Measurements from ENCODE around the gene TAPBPL.
"Not testable (repeated sequence)": the region's sequence is repeated elsewhere in the genome, so short reads cannot be mapped to it uniquely, and the experiment has no call there.

The TAPBPL gene

DNA sequence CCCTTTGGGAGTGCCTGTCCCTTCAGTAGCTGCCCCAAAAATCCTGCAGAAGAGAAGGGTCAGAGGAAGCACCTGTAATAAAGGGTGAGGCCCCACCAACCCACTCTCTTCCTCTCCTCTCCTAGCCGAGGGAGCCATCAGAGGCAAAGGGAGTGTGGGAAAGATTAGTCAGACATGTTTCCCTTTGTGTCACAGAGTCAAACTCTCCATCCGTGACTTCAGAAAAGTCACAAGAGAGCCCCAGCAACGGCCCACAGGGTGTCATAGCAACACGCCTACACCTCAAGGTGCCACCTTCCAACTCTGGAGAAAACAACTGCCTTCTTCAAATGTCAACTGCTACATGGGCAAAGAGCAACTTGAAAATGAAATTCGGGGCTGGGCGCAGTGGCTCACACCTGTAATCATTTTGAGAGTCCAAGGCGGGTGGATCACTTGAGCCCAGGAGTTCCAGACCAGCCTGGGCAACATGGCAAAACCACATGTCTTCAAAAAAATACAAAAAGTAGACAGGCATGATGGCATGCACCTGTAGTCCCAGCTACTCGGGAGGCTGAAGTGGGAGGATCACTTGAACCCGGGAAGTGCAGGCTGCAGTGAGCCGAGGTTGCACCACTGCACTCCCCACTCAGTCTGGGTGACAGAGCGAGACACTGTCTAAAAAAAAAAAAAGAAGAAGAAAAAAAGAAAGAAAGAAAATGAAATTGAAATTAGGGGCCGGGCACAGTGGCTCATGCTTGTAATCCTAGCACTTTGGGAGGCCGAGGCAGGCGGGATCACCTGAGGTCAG is 24.8 kb upstream of the TAPBPL start:
- TF ChIP-seq JUND (IDR thresholded peaks at IDR 0.05; ENCODE audit: low read depth), result no peak
- in situ Hi-C loops (cut with HindIII; ENCODE audit: low pct_unique_long_range_greater_than_20kb, low sequenced_read_pairs), result no loop called here
- DNase-seq (ENCODE audit: low read depth in 1 of 2, low spot score in 1 of 2), result no peak

DNA sequence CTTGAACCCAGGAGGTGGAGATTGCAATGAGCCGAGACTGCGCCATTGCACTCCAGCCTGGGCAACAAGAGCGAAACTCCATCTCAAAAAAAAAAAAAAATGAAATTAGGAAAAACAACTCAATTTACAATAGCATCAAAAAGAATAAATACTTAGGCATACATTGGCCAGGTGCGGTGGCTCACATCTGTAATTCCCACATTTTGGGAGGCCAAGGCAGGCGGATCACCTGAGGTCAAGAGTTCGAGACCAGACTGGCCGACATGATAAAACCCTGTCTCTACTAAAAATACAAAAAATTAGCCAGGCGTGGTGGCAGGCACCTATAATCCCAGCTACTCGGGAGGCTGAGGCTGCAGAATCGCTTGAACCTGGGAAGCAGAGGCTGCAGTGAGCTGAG is 24.0 kb upstream of the TAPBPL start:
- in situ Hi-C loops (cut with HindIII; ENCODE audit: low pct_unique_long_range_greater_than_20kb, low sequenced_read_pairs); DNase-seq (ENCODE audit: low read depth in 1 of 2, low spot score in 1 of 2): not testable (repeated sequence)

DNA sequence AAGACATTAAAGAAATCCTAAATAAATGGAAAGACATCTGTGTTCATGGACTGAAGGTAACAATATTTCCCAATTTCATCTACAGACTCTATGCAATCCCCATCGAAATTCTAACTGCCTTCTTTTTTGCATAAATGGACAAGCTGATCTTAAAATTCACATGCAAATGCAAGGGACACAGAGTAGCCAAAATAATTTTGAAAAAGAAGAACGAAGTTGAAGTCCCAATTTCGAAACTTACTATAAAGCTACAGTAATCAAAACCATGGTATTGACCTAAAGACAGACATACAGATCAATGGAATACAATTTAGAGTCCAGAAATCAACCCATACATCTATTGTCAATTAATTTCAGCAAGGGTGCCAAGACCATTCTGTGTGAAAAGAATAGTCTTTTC is 23.5 kb upstream of the TAPBPL start:
- no peak for TF ChIP-seq JUND (IDR thresholded peaks at IDR 0.05; ENCODE audit: low read depth)
- in situ Hi-C loops (cut with HindIII; ENCODE audit: low pct_unique_long_range_greater_than_20kb, low sequenced_read_pairs), result no loop called here
- no peak for DNase-seq (ENCODE audit: low read depth in 1 of 2, low spot score in 1 of 2)

DNA sequence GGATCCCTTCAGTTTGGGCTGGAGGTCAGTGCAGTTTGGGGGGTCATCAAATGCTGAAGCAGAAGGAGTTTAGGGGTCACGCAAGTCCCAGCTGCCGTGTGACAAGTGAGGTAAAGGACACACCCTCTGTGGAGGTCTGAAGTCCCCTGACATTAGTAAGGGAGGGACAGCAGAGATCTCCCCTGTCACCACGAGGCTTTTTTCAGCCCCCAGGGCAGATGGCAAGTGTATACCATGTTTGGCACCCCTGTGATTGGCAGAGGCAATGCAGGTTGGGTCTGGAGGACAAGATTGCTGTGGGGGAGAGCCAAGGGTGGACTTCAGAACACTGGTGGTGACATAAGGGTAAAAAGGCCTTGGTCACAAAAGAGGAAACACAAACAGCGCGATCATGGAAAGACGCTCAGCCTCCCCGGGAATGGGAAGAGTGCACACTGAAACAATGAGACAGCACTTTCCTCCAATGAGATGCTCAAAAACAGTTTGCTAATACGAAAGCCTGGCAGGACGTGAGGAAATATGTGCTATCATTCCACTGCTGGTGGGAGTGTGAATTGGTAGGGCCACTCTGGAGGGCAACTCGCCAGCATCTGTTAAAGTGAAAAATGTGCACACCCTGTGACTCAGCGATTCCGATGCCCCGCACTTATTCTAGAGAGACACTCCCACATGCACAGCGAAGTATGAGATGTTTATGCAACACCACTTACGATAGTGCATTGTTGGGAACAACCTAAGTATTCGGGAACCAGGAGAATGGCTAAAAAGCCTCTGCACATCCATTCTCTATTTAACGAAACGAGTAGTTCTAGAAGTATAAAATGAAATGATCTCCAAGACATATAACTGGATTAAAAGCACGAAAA is 21.5 kb upstream of the TAPBPL start:
- DNase-seq (ENCODE audit: low read depth in 1 of 2, low spot score in 1 of 2), result peak; percentile 2 to 30
- in situ Hi-C loops (cut with HindIII; ENCODE audit: low pct_unique_long_range_greater_than_20kb, low sequenced_read_pairs), result no loop called here
- no peak for TF ChIP-seq JUND (IDR thresholded peaks at IDR 0.05; ENCODE audit: low read depth)

DNA sequence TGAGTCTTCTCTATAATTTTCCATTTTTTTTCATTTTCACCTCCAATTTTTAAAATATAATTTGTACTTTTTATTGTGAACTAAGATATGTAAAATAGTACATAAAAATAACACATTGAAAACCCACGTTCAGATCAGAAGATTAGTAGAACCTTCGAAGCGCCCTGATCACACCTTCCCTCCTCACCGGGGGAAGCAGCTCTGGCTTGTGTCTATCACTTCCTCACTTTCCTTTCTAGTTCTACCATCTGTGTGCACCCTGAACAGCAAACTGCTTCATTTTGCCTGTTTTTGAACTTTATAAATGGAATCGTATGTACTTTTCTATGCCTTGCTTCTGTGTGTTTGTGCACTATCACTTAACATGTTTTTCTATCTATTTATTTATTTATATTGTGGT is 18.9 kb upstream of the TAPBPL start:
- no peak for DNase-seq (ENCODE audit: low read depth in 1 of 2, low spot score in 1 of 2)
- in situ Hi-C loops (cut with HindIII; ENCODE audit: low pct_unique_long_range_greater_than_20kb, low sequenced_read_pairs), result no loop called here
- no peak for TF ChIP-seq JUND (IDR thresholded peaks at IDR 0.05; ENCODE audit: low read depth)

DNA sequence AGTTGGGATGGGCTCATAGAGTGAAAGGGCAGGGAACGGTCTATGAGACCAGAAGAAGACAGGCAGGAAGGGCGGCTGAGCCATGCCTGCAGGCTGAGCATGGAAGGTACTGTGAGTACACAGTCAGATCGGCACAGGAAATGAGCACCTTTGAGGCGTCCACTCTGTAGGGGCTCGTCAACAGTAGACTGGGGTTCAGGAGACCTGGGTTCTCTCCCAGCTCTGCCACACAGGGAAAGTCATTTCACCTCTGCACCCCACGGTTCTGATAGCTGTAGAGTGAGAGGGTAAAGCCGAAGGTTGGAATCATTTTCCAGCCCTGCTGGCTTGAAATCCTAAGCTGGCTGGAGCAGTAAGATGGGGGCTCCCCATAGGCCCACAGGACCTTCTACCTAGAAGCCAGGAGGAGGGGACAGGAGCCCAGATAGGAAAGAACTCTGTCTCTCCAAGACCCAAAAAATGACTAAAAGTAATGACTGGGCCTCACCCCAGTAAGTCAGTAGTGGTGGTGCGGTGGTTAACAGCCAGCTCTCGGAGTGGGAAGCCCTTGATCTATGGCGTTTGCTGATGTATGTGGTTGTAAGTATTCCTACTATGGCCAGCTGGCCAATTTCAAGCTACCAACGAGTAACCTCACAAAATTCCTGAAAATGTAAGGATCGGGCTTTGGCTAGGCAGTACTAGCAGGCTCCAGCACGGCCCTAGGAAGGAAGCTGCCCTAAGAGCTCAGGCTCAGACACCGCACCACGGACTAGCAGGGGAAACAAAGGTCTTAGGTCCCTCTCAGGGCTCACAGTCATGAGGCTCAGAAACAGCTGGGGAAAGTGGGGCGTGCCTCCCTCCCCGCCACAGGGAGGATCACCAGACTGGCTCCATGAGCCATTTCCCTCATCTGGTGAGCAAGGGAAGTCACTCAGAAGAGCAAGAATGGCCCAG is 17.4 kb upstream of the TAPBPL start:
- no peak for TF ChIP-seq JUND (IDR thresholded peaks at IDR 0.05; ENCODE audit: low read depth)
- DNase-seq (ENCODE audit: low read depth in 1 of 2, low spot score in 1 of 2), result no peak
- in situ Hi-C loops (cut with HindIII; ENCODE audit: low pct_unique_long_range_greater_than_20kb, low sequenced_read_pairs), result no loop called here

DNA sequence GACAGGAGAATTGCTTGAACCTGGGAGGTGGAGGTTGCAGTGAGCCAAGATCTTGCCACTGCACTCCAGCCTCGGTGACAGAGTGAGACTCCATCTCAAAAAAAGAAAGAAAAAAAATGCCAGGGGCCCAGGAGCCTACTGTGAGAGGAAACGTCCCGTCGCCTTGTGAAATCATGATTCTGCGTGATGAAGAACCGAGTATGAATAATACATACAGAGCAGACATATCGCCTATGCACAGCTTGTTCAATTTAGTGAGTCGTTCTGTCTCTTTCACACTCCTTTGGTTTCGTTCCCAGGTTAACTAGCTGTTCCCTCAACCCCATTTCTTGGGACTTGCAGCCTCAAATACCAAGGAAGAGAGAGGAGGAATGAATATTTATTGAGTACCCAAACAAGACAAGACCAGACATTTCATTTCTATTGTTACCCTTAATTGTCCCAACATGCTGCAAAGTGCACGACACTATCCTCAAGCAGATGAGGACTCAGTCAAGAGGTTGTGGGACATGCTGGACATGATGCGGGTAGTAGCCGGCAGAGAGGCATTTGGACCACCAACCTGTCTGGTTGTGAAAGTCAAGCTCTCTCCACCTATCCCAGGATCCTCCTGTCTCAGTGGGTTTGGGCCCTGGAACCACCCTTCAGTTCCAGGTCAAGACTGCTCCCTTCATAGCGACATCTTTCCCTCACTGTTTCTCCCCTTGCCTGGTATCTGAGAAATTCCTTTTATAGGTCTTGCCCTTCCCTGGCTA is 15.7 kb upstream of the TAPBPL start:
- TF ChIP-seq JUND (IDR thresholded peaks at IDR 0.05; ENCODE audit: low read depth), result no peak
- DNase-seq (ENCODE audit: low read depth in 1 of 2, low spot score in 1 of 2), result no peak
- in situ Hi-C loops (cut with HindIII; ENCODE audit: low pct_unique_long_range_greater_than_20kb, low sequenced_read_pairs), result no loop called here

DNA sequence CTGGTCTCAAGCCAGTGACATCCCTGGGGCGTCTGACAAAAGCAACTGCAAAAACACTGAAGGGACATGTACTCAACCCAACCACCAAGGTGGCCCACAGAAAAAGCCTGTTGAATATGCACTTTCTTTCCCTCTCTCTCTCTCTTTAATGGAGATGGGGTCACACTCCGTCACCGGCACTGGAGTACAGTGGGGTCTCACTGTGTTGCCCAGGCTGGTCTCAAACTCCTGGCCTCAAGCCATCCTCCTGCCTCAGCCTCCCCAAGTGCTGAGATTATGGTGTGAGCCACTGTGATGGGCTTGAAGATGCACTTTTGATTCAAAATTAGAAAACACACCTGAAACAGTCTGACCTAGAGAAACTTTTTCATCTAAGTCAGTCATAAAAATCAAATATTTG is 14.3 kb upstream of the TAPBPL start:
- no peak for TF ChIP-seq JUND (IDR thresholded peaks at IDR 0.05; ENCODE audit: low read depth)
- DNase-seq (ENCODE audit: low read depth in 1 of 2, low spot score in 1 of 2), result no peak
- in situ Hi-C loops (cut with HindIII; ENCODE audit: low pct_unique_long_range_greater_than_20kb, low sequenced_read_pairs), result no loop called here

DNA sequence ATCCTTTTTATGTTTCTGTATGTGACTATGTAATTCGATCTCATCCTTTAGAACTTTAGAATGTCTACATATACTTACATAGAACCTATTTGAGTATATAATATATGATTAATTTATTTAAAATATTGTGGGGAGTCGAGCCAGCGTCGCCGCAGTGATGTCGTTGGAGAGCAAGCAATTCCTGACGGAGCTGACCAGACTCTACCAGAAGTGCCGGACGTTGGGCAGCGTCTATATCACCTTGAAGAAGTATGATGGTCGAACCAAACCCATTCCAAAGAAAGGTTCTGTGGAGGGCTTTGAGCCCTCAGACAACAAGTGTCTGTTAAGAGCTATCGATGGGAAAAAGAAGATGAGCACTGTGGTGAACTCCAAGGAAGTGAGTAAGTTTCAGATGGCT is 13.5 kb upstream of the TAPBPL start:
- no peak for TF ChIP-seq JUND (IDR thresholded peaks at IDR 0.05; ENCODE audit: low read depth)
- no peak for DNase-seq (ENCODE audit: low read depth in 1 of 2, low spot score in 1 of 2)
- in situ Hi-C loops (cut with HindIII; ENCODE audit: low pct_unique_long_range_greater_than_20kb, low sequenced_read_pairs), result no loop called here

DNA sequence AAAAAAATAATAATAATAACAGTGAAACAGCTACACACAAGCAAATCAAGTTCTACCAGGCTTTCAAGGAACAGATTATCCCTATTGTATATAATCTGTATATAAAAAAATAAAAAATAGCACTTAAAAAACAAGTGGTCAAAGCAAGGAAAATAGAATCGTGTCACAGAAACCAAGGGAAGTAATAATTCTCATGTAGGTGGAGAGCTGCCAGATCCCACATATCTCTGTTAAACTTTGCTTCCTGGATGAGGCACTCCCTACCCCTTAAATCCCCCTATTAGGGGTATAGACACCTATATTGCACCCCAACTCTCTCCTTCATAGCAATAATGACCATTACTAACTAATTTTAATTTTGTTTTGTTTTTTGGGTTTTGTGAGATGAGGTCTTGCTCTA is 11.5 kb upstream of the TAPBPL start:
- in situ Hi-C loops (cut with HindIII; ENCODE audit: low pct_unique_long_range_greater_than_20kb, low sequenced_read_pairs), result no loop called here
- no peak for DNase-seq (ENCODE audit: low read depth in 1 of 2, low spot score in 1 of 2)
- TF ChIP-seq JUND (IDR thresholded peaks at IDR 0.05; ENCODE audit: low read depth), result no peak

DNA sequence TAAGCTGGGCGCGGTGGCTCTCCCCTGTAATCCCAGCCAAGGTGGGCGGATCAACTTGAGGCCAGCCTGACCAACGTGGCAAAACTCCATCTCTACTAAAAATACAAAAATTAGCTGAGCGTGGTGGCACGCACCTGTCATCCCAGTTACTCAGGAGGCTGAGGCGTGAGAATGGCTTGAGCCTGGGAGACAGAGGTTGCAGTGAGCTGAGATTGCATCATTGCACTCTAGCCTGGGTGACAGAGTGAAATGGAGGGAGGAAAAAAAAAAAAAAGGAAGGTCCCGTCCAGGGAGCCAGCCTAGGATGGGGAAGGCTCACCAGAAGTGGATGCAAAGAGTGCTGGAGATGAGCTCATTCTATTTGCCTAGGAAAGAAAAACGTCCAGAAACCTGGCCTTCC is 9.0 kb upstream of the TAPBPL start:
- no peak for DNase-seq (ENCODE audit: low read depth in 1 of 2, low spot score in 1 of 2)
- in situ Hi-C loops (cut with HindIII; ENCODE audit: low pct_unique_long_range_greater_than_20kb, low sequenced_read_pairs), result no loop called here
- TF ChIP-seq JUND (IDR thresholded peaks at IDR 0.05; ENCODE audit: low read depth), result no peak

Measured in T47D (cell line).